Fibroblast of skin of left biceps (primary cell): ENCODE data around the gene PTX4.

Experiments used
- DNase-seq, 2 experiments: peaks; one replicate each; pipeline ENCODE4 v3.0.0-alpha.2; 2013; ENCODE audit warnings: low read depth in 2 of 2

PTX4 gene

GRCh38 chr16:1500465-1501150 lies 11.9 kb upstream of the PTX4 start:
- no peak for DNase-seq

GRCh38 chr16:1499756-1500464 lies 11.2 kb upstream of the PTX4 start:
- DNase-seq: no peak

- DNase-seq: no peak
Measured at GRCh38 chr16:1498899-1499676, 10.3 kb upstream of the PTX4 start.

GRCh38 chr16:1497014-1497598 lies 8.4 kb upstream of the PTX4 start:
- no peak for DNase-seq

GRCh38 chr16:1496464-1496863 lies 7.7 kb upstream of the PTX4 start:
- DNase-seq: no peak

- DNase-seq: no peak
Measured at GRCh38 chr16:1495889-1496262, 7.1 kb upstream of the PTX4 start.

- no peak for DNase-seq
Measured at GRCh38 chr16:1495211-1495888, 6.6 kb upstream of the PTX4 start.

- DNase-seq: no peak
Measured at GRCh38 chr16:1494711-1495110, 6.0 kb upstream of the PTX4 start.

GRCh38 chr16:1494129-1494640 lies 5.4 kb upstream of the PTX4 start:
- peak; percentile 19 to 20 for DNase-seq

GRCh38 chr16:1493746-1494094 lies 5.0 kb upstream of the PTX4 start:
- no peak for DNase-seq

GRCh38 chr16:1492923-1493745 lies 4.4 kb upstream of the PTX4 start, which contains the start of gene TELO2:
Gene TELO2 (plus strand): TSS chr16:1493360. CDS start chr16:1494282, 922 bp downstream.
- DNase-seq: peak; percentile 42 to 51

- DNase-seq: no peak
Measured at GRCh38 chr16:1492082-1492922, 3.6 kb upstream of the PTX4 start.

GRCh38 chr16:1491327-1491726 lies 2.6 kb upstream of the PTX4 start:
- DNase-seq: no peak

- DNase-seq: no peak
Measured at GRCh38 chr16:1489077-1489476, 333 bp upstream of the PTX4 start.

GRCh38 chr16:1488054-1488601 lies 616 bp downstream of the PTX4 start:
- DNase-seq: no peak

GRCh38 chr16:1487395-1488053 lies 1.2 kb downstream of the PTX4 start:
- DNase-seq: no peak

GRCh38 chr16:1486551-1487390 lies 2.0 kb downstream of the PTX4 start:
- no peak for DNase-seq
